NCI-H1930 (cell line): ENCODE results near the gene TSR1.

Experiments used
- DNase-seq, 2 experiments: peaks; one replicate each; lab custom pipeline; 2025; lab: John Stamatoyannopoulos, UW

TSR1 gene

DNA sequence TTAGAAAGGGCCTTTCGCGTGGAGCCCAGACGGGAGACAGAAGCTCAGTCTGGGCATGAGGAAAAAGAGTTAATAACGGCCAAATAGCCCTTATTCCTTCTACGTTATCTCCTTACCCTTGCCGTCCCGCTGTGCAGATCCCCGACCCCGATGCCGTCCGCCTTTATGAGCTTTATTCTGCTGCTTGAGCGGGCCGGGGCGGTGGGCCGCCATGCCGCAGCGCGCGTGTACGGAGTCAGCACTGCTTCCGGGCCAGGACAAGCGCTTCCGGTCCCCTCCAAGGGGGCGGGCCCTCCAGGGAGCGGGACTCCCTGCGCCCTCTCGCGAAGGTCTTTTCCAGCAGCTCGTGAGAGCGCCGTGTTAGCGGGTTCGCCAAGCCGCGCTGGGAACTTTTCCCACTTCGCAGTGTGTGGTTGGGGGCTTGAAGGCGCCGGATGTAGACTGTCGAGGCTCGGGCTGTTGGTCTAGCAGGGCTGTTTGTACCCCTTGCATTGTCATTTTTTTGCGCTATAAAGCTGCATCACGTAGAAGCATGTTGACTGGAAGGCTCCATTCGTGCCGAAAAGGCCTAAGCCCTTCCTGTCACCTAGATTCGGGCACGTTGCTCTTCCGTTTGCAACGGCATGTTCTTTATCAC is at the start of gene TSR1:
Gene TSR1 (minus strand): TSS at position 243 of the 637 bp plus-strand sequence. CDS start 30 bp downstream, at position 213.
- DNase-seq = peak; percentile 84 to 88

DNA sequence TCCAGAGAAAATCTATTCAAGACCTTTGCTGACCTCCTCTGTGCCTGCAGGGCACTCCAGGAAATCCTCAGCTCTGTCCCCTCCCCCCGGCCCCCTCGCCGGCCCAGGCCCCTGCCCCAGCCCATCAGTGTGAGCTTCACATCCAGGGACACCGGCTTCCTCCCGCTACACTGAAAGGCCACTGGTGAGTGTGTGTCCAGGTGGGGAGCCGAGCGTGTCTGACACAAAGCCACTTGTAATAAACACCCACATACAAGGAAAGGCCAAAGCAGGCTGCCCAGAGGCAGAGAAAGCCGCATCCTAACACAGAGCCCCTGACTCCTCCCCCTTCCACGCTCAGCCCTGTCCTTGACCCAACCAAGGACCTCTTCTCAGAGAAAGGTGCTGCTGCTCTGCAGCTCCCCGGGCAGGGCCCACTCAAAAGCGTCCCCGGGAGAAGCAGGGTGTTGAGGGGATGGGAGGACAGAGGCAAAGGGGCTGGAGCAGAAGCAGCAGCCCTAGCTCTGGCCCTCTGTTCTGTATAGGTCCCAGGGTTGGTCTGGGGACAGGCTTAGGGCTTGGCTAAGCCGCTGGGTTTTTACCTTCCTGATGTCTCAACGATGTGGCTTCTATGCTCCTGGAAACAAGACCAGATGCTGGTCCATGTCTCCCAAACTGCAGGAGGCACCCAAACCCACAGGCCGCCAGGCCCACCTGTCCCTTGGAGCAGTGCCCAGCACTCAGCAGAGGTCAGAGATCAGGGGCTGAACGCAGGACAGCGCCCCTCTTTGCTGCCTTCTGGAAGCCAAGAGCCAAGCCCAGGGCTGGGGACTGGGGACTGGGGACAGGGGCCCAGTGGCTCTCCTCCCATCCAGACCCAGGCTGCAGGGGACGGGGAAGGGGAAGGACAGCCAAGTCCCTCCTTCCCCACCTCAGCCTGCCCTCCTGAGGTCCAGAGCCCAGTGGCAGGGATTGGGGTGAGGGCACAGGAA is 49.3 kb upstream of the TSR1 start:
- no peak for DNase-seq

DNA sequence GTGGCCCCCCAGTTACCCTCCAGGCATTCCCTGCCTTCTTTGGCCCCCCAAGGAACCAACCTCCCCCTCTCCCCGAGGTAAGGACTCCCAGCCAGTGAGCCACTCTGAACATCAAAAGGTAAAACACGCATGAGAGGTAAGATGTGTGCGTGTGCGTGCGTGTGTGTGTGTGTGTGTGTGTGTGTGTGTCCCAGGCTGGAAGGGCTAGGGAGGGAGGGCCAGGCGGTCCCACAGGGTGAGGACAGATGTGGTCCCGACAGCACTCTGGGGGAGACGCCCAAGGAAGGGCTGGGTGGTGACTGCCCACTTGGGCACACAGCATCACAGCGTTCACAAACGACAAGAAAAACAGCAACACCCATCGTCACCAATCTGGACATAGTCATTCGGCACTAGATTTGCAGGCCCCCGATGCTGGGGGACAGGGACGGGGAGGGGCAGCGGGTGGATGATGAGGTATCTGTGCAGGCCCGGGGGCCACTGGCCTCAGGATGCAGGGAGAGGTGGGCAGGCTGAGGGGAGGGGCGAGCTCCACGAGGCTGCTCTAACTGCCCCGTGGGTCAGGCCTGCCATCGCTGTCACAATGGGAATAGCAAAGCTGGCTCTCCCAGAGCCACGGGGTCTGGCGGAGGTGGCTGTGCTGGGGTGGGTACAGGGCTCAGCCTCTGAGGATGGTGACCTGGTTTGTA is 48.3 kb upstream of the TSR1 start:
- no peak for DNase-seq

DNA sequence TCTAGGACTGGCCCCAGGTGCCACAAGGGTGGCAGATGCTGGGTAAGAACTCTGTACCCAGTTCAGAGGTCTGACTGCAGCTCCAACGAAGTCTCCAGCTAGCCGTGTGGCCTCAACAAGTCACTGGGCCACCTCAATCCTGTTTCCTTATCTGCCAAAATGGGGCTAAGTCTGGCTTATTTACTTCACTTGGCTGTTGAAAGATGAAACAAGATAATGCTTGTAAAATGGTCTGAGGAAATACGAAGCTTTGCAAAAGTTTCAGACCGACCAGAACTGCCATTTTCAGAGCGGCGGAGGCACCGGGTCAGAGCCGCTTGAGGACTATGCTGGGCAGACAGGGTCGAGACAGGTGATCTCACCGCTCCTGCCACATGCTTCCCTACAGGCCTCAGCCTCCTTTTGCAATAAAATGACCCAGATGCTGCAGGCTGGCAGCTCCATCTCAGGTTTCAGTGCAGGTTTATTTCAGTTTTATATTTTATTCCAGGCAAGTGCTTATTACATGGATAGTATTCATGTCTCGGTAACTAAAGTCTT is 47.4 kb upstream of the TSR1 start:
- DNase-seq = no peak

DNA sequence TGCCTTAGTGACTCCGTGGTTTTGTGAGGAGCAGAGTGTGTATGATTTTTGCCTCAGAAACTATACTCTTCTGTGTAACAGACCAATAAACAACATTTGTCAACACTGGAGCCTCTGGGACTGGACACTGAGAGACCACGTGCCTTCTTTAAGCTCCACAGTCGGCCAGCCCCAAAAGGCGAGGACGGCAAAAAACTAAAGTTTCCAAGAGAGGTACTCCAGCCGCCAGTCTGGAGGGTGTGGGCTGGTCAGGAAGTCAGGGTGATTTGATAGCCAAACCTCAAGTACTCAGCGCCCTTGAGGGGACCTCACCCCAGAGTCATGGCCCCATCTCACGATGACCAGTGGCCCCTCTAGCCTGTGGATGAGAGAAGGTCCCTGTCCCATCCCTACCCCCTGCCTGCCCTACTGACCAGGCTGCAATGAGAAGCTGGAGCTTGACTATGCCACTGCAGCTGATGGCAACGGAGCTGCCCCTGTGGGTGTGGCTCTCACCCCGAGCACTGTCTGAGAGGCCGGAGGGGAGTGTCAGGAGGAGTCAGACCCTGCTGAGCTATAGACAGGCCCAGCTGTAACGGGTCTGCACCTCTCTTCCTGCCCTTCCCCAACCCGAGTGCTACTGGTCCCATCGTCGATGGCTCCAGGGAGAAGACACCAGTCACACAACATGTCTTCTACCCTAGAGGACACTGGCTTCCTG is 44.8 kb upstream of the TSR1 start:
- no peak for DNase-seq

DNA sequence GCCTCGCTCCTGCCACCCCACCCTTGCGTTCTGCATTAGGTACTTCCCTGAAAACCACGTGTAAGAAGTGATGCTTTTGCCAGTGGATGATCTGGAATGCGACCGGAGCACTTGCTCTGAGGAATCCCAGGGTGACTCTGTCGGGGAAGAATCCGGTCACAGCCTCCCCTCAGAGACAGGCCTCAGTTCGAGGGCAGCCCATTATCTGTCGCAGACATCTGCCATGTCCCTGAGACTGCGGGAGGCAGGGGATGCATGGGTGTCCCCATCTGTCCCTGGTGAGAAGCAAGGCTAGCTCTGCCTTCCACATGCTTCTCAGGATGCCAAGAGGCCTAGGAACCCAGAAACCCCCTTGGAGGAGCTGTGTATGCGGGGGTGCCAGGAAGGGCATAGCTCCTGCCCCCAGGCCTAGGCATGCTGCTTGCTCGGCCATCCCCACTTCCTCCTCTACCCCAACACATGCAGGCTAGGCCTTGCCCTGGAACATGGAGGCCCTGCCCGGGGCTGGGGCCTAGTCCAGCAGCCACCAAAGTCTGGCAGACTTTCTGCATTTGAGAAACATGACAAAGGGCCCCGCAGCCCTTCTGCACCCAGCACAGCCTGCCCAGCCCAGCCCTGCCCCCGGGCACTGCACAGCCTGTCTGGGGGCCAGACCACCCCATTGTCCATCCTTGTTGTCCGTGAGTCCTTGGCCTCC is 44.1 kb upstream of the TSR1 start:
- DNase-seq = no peak

DNA sequence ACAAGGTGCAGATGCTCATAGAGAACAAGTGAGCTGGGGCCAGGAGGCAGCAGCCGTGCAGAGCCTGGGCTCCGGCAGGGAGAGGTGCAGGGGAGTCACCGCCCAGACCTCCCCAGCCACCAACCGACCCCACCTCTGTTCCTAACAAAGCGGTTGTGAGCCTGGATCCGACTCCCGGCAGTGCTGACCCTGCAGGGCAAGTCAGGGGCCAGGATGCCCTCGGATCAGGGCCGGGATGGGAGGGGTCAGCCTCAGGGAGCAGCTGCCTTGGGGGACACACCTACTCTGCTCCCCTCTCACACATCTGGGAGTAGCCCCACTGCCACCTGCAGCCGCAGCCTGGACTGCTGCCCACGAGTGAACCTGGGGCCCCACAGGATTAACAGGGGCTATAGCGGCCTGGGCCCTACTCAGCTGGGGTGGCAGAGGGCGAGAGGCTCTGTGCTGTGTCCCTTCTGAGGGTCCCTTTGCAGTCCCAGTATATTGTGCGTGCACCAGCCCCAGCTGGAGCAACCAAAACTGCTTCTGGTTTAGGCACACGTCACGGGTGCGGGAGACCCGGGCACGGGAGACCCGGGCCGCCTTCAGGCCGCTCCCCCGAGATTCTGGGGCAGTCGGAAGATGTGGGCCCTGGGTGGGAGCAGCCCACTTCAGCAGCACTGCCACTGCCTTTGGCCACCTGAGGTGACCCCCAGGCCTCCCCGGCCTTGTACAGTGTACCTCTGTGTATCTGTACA is 43.4 kb upstream of the TSR1 start:
- no peak for DNase-seq

DNA sequence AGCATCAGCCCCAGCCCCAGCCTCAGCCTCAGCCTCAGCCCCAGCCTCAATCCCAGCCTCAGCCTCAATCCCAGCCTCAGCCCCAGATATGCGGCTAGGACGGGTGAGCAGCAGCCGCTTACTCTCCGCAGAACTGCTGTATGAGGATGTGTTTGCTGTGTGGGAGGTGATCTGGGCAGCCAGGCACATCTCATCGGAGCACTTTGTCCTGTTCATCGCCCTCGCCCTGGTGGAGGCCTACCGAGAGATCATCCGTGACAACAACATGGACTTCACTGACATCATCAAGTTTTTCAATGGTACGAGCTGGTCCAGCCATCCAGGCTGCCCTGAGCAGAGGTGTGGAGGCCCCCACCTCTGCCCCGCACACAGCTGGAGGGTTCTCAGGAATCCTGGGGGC is 42.6 kb upstream of the TSR1 start:
- DNase-seq = no peak

DNA sequence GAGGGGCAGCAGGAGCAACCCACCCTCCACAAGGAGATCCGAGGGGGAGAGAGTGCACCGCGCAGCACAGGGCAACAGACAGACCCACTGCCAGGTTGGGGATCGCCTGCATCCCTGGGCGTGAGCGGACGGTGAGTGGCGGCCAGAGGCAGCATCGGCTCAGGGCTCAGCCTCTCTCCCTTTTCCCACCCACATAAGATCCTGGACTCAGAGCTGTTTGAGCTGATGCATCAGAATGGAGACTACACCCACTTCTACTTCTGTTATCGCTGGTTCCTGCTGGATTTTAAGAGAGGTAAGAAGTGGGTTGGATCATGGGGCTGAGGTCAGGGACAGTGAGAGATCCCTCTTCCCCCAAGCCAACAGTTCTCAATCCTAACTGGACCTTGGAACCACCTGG is 41.4 kb upstream of the TSR1 start:
- DNase-seq = no peak

DNA sequence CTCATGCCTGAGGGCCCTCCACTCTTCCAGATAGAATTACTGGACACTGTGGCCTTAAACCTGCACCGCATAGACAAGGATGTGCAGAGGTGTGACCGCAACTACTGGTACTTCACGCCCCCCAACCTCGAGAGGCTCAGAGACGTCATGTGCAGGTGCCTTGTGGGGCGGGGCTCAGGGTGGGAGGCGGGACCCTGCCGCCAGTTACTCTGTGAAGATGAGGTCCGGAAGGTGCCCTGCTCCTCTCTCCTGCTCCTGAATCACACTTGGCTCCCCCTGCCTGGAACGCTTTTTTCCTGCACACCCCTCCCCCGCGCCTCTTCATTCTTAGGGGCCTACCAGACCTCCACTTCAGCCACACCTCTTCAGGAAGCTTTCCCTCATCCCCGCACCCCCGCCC is 39.9 kb upstream of the TSR1 start:
- no peak for DNase-seq

DNA sequence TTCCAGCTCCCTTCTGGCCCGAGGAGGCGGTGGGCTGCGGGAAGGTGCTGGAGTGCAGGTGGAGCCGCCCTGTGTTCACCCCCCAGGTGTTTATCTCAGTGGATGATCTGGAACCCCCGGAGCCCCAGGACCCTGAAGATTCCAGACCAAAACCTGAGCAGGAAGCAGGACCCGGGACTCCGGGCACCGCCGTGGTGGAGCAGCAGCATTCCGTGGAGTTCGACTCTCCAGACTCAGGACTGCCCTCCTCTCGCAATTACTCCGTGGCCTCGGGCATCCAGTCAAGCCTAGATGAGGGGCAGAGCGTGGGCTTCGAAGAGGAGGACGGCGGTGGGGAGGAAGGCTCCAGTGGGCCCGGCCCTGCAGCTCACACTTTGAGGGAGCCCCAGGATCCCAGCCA is 39.1 kb upstream of the TSR1 start:
- DNase-seq = no peak

DNA sequence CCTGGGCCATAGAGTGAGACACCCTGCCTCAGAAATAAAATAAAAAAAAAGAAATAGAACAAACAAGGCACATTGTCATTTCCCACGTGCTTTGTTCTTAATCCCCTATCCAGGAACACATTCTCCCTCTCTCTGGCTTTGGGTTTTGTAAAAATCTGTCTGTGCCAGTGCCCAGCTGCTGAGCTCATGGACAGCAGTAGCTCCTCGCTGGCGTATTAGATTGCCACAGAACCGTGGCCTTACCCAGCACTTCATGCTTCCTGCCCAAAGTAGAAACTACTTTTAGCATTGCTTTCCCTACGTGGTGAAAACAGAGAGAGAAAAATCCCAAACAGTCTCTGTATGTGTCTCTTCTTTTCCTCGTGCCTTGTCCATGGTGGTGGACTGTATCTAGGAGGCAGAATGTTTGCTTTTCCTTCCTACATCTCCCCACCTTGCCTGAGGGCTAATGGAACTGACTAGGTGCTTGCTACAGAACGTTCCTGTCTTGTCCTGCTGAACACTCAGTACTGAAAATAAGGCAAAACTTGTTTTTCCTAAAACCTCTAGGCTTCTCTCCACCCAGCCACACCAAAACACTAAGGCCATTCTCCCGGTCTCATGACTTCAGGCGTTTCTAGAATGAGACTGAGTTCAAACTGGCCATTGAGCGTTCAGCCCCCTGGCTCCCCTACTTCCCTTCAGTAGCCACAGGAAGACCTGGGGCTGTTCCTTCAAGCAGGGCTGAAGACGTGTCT is 38.5 kb upstream of the TSR1 start:
- DNase-seq = no peak

DNA sequence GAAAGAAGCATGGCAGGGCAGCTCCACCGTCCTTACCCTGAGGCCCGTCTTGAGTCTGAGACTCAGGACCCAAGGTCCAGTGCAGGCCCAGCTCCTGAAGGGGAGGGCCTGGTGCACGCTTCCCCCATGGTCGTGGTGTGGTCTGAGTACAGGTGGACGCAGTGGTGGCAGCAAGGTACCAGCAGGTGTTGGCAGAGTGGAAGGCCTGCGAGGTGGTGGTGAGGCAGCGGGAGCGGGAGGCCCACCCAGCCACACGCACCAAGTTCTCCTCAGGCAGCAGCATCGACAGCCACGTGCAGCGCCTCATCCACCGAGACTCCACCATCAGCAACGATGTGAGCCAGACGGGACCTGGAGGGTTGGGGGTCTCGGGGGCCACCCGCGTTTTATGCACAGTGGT is 36.9 kb upstream of the TSR1 start:
- DNase-seq = no peak

DNA sequence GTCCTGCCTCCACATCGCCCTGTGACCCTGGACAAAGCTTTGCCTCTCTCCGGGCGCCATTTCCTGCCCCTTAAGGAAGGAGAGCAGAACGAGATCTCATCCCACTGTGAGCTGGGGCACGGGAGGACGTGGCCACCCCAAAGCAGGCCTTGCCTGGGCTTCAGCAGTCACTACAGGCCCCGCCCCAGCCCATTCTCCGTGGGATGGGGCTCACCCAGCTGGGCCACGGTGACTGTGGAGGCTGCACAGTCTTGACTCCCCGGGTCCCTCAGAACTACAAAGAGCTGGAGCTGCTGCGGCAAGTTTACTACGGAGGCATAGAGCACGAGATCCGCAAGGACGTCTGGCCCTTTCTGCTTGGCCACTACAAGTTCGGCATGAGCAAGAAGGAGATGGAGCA is 36.4 kb upstream of the TSR1 start:
- DNase-seq = no peak

DNA sequence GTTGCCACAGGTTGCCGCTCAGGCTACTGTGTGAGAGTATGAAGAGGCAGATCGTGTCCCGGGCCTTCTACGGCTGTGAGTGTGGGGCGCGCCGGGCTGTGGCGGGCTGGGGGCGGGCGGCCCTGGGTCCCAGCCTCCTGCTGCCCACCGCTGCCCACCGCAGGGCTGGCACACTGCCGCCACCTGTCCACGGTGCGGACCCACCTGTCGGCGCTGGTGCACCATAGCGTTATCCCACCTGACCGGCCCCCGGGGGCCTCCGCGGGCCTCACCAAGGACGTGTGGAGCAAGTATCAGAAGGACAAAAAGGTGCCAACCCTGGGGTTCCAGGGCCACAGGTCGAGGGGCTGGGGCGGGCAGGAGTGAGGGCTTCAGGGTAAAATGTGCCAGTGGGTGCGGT is 35.9 kb upstream of the TSR1 start:
- no peak for DNase-seq

DNA sequence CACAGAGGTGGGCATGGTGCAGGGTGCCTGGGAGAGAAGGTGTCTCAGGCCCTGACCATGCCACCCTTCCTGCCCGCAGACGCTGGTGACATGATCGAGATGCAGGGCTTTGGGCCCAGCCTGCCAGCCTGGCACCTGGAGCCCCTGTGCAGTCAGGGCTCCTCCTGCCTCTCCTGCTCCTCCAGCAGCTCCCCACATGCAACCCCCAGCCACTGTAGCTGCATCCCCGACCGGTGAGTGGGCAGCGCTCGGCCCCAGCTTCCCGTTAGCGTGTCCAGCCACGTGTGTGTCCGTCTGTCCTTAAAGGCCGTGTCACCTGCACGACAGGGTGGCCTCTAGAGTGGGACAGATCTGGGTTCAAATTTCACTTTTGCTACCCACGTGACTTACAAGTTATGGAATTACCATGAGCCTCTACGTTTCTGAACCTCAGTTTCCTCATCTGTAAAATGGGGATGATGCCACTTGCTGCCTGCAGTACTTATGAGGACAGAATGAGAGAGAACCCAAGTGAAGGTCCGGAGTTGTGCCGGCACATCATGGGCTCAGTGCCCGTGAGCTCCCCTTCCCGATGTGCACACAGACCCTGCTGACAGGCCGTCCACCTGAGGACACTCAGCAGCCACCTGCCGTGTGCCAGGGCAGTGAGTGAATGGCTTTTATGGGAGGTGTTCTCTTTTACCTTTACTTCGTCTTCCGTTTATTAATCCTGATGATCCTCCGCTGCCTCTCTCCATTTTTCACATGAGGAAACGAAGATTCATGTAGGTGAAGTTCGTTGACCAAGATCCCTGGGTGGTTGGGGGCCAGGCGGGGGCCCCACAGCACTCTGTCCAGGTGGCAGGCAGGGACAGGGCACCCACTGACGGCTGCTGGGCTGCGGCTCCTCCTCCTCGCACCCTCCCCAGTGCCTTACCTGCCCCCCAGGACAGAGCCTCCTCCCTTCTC is 35.2 kb upstream of the TSR1 start:
- no peak for DNase-seq

DNA sequence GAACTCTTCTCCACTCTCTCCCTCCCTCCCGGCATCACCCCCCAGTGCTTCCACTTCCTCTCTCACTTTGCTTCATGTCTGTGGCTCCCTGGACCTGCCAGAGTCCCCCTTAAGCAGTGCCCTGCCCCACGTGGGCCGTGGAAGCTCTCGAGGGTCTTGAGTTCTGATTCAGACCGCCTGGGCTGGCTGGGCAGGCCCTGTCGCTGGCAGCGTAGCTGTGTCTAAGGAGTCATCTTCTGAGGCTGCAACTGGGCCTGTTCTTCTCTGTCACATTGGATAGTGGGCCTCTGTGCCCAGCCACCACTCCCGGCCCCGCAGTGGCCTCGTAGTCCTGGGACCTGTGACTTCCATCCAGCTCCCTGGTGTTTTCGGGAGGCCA is 33.9 kb upstream of the TSR1 start:
- DNase-seq = no peak

DNA sequence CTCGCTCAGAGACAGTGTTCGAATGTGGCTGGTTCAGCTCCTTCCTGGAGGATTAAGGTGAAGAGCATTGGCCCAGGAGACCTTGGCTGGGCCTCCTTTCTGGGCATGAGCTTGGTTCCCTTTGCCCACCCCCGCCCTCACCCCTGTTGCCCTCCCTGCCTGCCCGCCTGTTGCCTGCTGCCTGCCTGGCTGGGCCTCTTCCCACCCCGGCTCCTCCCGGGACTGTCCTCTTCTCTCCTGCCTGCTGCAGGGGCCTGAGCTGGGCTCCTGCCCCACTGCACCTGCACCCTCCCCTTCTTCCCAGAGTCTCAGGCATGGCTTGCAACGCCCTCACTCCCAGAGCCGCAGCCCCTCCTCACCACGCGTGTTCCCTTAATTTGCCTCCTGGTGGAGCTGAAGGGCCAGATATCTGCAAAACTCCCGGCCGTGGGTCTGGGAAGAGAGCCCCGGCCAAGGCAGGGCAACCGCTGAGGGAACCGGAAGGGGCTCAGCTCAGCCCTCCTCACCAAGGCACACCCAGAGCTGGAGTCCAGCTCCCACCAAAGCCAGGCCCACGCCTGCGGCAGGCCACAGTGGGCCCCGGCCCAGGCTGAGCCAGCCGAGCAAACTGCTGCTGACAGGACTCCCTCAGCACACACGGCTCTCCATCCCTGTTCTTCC is 33.4 kb upstream of the TSR1 start:
- DNase-seq = no peak
